ENCODE results near the gene KRT85. TPM values are rescaled to one million over a fixed set of nuclear protein-coding genes. Genes with fewer than 3 reads are reported as not detected.

KRT85 gene
- total and polyA plus RNA-seq, 7 experiments from 2014 or later, result not detected

- no peak overlapping the region for H3K4me3 ChIP-seq (ENCODE audit: low read length)
- H3K4me1 ChIP-seq (ENCODE audit: control insufficient read depth in 2 of 2, insufficient read depth in 2 of 2, low read length in 2 of 2), result peaks cover 21 to 26% of the 10 kb centered on the region in 2 donors
- no peaks in the 10 kb centered on the region for H3K36me3 ChIP-seq (ENCODE audit: control insufficient read depth in 2 of 3, insufficient read depth in 3 of 3, low read length in 3 of 3)
- peaks cover 0 to 22% (median 4%) of the 10 kb centered on the region in 5 donors for H3K27me3 Mint-ChIP-seq
- H3K36me3 Mint-ChIP-seq, result no peaks in the 10 kb centered on the region
- ChIA-PET POLR2A (no interaction called here), CTCF (no interaction called here)
- H3K4me1 Mint-ChIP-seq, result peaks cover 8 to 41% (median 34%) of the 10 kb centered on the region in 7 donors
- no peak for DNase-seq
- no peak overlapping the region for H3K27ac Mint-ChIP-seq
- no peaks in the 10 kb centered on the region for H3K9me3 ChIP-seq (ENCODE audit: control insufficient read depth in 2 of 3, low read length in 3 of 3)
- H3K9me3 Mint-ChIP-seq, result peaks cover 0 to 3% (median 0%) of the 10 kb centered on the region in 11 donors
- no peak overlapping the region for H3K27ac ChIP-seq (ENCODE audit: low read depth, low read length)
- ATAC-seq, result no peak
- H3K4me3 Mint-ChIP-seq, result no peak overlapping the region
- H3K27me3 ChIP-seq (ENCODE audit: control insufficient read depth in 2 of 2, insufficient read depth in 2 of 2, low read length in 2 of 2), result no peaks in the 10 kb centered on the region
- intact Hi-C loops (cut with micrococcal nuclease), result no loop called here
Observed at GRCh38 chr12:52353766-52354165, 13.5 kb downstream of the KRT85 start.

- H3K4me3 ChIP-seq (ENCODE audit: low read length), result no peak overlapping the region
- H3K4me3 Mint-ChIP-seq, result peak overlapping the region in 2 of 10 donors; percentile 7 to 8
- ATAC-seq (no peak), DNase-seq (no peak)
- peaks cover 3 to 33% (median 28%) of the 10 kb centered on the region in 7 donors for H3K4me1 Mint-ChIP-seq
- H3K27ac Mint-ChIP-seq, result peak overlapping the region in 1 of 9 donors; percentile 8
- POLR2A ChIA-PET, result no interaction called here
- no peaks in the 10 kb centered on the region for H3K9me3 ChIP-seq (ENCODE audit: control insufficient read depth in 2 of 3, low read length in 3 of 3)
- peaks cover 0 to 23% (median 4%) of the 10 kb centered on the region in 5 donors for H3K27me3 Mint-ChIP-seq
- intact Hi-C loops (cut with micrococcal nuclease), result no loop called here
- CTCF ChIA-PET, result interaction anchor here (1.1 kb wide), 1 partner anchor 527 kb away, joined by 4 read pairs; no protein-coding TSS in a partner anchor
- H3K27me3 ChIP-seq (ENCODE audit: control insufficient read depth in 2 of 2, insufficient read depth in 2 of 2, low read length in 2 of 2), result no peaks in the 10 kb centered on the region
- no peak overlapping the region for H3K27ac ChIP-seq (ENCODE audit: low read depth, low read length)
- peaks cover 13 to 19% of the 10 kb centered on the region in 2 donors for H3K4me1 ChIP-seq (ENCODE audit: control insufficient read depth in 2 of 2, insufficient read depth in 2 of 2, low read length in 2 of 2)
- no peaks in the 10 kb centered on the region for H3K36me3 Mint-ChIP-seq
- H3K9me3 Mint-ChIP-seq, result peaks cover 0 to 3% (median 0%) of the 10 kb centered on the region in 11 donors
- no peaks in the 10 kb centered on the region for H3K36me3 ChIP-seq (ENCODE audit: control insufficient read depth in 2 of 3, insufficient read depth in 3 of 3, low read length in 3 of 3)
Observed at GRCh38 chr12:52352951-52353350, 14.3 kb downstream of the KRT85 start.

DNA sequence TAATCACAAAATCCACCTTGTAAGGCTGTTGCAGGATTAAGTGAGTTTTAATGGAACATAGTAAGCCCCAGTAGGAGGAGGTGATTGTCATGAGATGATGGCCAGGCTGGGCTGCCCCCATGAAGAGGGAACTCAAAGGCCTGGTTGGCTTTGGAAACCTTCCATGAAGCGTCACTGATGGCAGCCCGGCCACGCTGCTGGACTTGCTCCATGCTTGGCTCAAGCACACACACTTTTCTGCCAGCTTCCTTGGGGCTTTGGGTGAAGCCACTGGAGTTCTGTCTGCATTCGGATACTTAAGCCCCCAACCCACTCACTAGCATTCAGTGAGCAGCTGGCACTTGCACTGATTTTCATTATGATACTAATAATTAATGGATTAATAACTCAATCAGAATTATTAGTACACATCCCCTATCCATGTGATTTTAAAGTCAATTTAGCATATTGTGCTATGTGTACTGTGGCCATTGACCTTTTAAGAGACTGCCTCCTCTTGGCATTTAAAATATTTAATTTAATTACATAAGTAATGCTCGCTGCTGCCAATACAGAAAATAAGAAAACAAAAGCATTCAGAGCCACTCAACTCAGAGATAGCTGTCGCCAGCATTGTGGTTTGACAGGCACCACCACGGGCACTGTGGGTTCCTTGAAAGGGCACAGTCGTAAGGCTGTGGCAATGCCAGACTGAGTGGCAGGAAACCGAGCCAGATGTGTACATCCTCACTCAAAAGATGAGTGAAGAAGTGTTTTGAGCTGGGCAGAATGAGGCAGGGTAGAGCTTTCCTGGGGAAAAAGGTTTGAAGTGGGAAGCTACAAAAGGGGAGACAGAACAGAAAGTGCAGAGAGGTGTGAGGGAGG, 15.9 kb downstream of the KRT85 start:
- no peak overlapping the region for H3K4me3 ChIP-seq (ENCODE audit: low read length)
- ATAC-seq (peak; percentile 97), DNase-seq (peak in 8 of 9 donors; percentile 31 to 87 (median 74))
- H3K27me3 Mint-ChIP-seq, result peaks cover 0 to 22% (median 4%) of the 10 kb centered on the region in 5 donors
- H3K27ac ChIP-seq (ENCODE audit: low read depth, low read length), result no peak overlapping the region
- peak overlapping the region in 8 of 10 donors; percentile 11 to 62 (median 46) for H3K4me3 Mint-ChIP-seq
- H3K9me3 ChIP-seq (ENCODE audit: control insufficient read depth in 2 of 3, low read length in 3 of 3), result no peaks in the 10 kb centered on the region
- intact Hi-C loops (cut with micrococcal nuclease), result loop anchor here in 1 of 2 donors (1.0 kb wide), 1 partner anchor 24 kb away; no protein-coding TSS in a partner anchor
- CTCF ChIA-PET, result interaction anchor here (0.6 to 1.5 kb wide), 9 partner anchors 11 to 629 kb away, joined by 3 to 5 read pairs (median 3); no protein-coding TSS in a partner anchor
- peak overlapping the region in 7 of 9 donors; percentile 2 to 78 (median 27) for H3K27ac Mint-ChIP-seq
- no peaks in the 10 kb centered on the region for H3K36me3 ChIP-seq (ENCODE audit: control insufficient read depth in 2 of 3, insufficient read depth in 3 of 3, low read length in 3 of 3)
- POLR2A ChIA-PET, result interaction anchor here (1.9 kb wide), 1 partner anchor 10 kb away, joined by 4 read pairs; no protein-coding TSS in a partner anchor
- peaks cover 13 to 19% of the 10 kb centered on the region in 2 donors for H3K4me1 ChIP-seq (ENCODE audit: control insufficient read depth in 2 of 2, insufficient read depth in 2 of 2, low read length in 2 of 2)
- no peaks in the 10 kb centered on the region for H3K36me3 Mint-ChIP-seq
- peaks cover 0 to 3% (median 0%) of the 10 kb centered on the region in 11 donors for H3K9me3 Mint-ChIP-seq
- H3K27me3 ChIP-seq (ENCODE audit: control insufficient read depth in 2 of 2, insufficient read depth in 2 of 2, low read length in 2 of 2), result no peaks in the 10 kb centered on the region
- peaks cover 3 to 28% (median 26%) of the 10 kb centered on the region in 7 donors for H3K4me1 Mint-ChIP-seq

- DNase-seq (no peak), ATAC-seq (no peak)
- peaks cover 3 to 28% (median 26%) of the 10 kb centered on the region in 7 donors for H3K4me1 Mint-ChIP-seq
- peaks cover 13 to 19% of the 10 kb centered on the region in 2 donors for H3K4me1 ChIP-seq (ENCODE audit: control insufficient read depth in 2 of 2, insufficient read depth in 2 of 2, low read length in 2 of 2)
- ChIA-PET POLR2A (interaction anchor here (1.9 kb wide), 1 partner anchor 11 kb away, joined by 4 read pairs; no protein-coding TSS in a partner anchor), CTCF (interaction anchor here (0.6 to 1.5 kb wide), 4 partner anchors 13 to 325 kb away, joined by 3 to 5 read pairs (median 4); no protein-coding TSS in a partner anchor)
- no peaks in the 10 kb centered on the region for H3K36me3 ChIP-seq (ENCODE audit: control insufficient read depth in 2 of 3, insufficient read depth in 3 of 3, low read length in 3 of 3)
- no peaks in the 10 kb centered on the region for H3K9me3 ChIP-seq (ENCODE audit: control insufficient read depth in 2 of 3, low read length in 3 of 3)
- intact Hi-C loops (cut with micrococcal nuclease), result loop anchor here in 1 of 2 donors (1.0 kb wide), 1 partner anchor 23 kb away; no protein-coding TSS in a partner anchor
- no peaks in the 10 kb centered on the region for H3K36me3 Mint-ChIP-seq
- no peak overlapping the region for H3K27ac Mint-ChIP-seq
- no peaks in the 10 kb centered on the region for H3K27me3 ChIP-seq (ENCODE audit: control insufficient read depth in 2 of 2, insufficient read depth in 2 of 2, low read length in 2 of 2)
- no peak overlapping the region for H3K4me3 ChIP-seq (ENCODE audit: low read length)
- H3K27me3 Mint-ChIP-seq, result peaks cover 0 to 22% (median 4%) of the 10 kb centered on the region in 5 donors
- no peak overlapping the region for H3K27ac ChIP-seq (ENCODE audit: low read depth, low read length)
- peaks cover 0 to 3% (median 0%) of the 10 kb centered on the region in 11 donors for H3K9me3 Mint-ChIP-seq
- H3K4me3 Mint-ChIP-seq, result peak overlapping the region in 3 of 10 donors; percentile 20 to 35 (median 26)
Observed at GRCh38 chr12:52350786-52351185, 16.5 kb downstream of the KRT85 start.

DNA sequence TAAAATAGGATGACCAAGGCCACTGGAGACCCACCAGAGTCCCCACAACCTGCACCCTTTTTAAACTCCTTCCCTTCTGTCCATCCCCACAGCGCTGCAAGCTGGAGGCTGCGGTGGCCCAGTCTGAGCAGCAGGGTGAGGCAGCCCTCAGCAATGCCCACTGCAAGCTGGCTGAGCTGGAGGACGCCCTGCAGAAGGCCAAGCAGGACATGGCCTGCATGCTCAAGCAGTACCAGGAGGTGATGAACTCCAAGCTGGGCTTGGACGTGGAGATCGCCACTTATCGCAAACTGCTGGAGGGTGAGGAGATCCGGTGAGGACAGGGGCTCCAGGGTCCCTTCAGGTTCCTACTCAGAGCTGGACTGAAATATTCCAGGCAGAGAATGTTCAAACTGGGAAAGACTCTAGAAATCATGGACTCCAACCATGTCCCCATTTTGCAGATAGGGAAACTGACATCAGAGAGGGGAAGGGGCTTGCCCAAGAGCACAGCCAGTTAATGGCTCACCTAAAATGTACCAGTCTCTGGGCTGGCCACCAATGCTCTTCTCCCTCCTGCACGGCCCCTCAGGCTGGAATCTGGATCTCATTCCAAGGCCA, 17.2 kb downstream of the KRT85 start:
- Mint-ChIP-seq H3K4me3 (no peak overlapping the region), H3K36me3 (no peaks in the 10 kb centered on the region), H3K9me3 (peaks cover 0 to 3% (median 0%) of the 10 kb centered on the region in 11 donors), H3K27me3 (peaks cover 0 to 26% (median 4%) of the 10 kb centered on the region in 5 donors), H3K27ac (no peak overlapping the region), H3K4me1 (peaks cover 3 to 28% (median 26%) of the 10 kb centered on the region in 7 donors)
- H3K27ac ChIP-seq (ENCODE audit: low read depth, low read length), result no peak overlapping the region
- H3K9me3 ChIP-seq (ENCODE audit: control insufficient read depth in 2 of 3, low read length in 3 of 3), result no peaks in the 10 kb centered on the region
- ChIA-PET POLR2A (interaction anchor here (0.7 to 1.9 kb wide), 2 partner anchors 12 to 1866 kb away, joined by 3 to 4 read pairs; no protein-coding TSS in a partner anchor), CTCF (interaction anchor here (0.6 to 1.5 kb wide), 2 partner anchors 325 to 517 kb away, joined by 3 to 5 read pairs; no protein-coding TSS in a partner anchor)
- H3K4me1 ChIP-seq (ENCODE audit: control insufficient read depth in 2 of 2, insufficient read depth in 2 of 2, low read length in 2 of 2), result peaks cover 13 to 19% of the 10 kb centered on the region in 2 donors
- intact Hi-C loops (cut with micrococcal nuclease), result no loop called here
- ATAC-seq (no peak), DNase-seq (no peak)
- no peak overlapping the region for H3K4me3 ChIP-seq (ENCODE audit: low read length)
- no peaks in the 10 kb centered on the region for H3K27me3 ChIP-seq (ENCODE audit: control insufficient read depth in 2 of 2, insufficient read depth in 2 of 2, low read length in 2 of 2)
- H3K36me3 ChIP-seq (ENCODE audit: control insufficient read depth in 2 of 3, insufficient read depth in 3 of 3, low read length in 3 of 3), result no peaks in the 10 kb centered on the region

DNA sequence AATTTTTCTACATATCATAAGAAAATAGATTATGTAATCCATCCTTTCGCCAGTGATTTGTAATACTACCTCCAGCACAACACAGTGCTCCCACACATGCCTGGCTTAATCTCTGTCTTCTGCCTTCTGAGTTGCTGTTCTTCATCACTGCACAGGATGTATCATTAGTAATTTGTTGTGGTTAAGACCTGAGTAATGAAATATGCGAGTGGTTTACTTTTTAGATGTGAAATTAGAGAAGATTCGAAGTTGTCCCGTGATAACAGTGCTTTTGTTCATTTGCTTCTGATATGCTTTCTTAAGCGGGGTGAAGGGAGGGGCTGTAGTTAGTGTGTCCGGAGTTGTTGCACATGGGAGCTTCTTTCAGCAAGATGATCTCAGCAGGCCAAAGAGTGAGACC, 18.1 kb downstream of the KRT85 start:
- CTCF ChIA-PET, result interaction anchor here (0.6 to 0.7 kb wide), 2 partner anchors 95 to 518 kb away, joined by 3 to 4 read pairs; no protein-coding TSS in a partner anchor
- Mint-ChIP-seq H3K4me1 (peaks cover 3 to 28% (median 26%) of the 10 kb centered on the region in 7 donors), H3K27me3 (peaks cover 0 to 26% (median 4%) of the 10 kb centered on the region in 5 donors), H3K9me3 (peaks cover 0 to 3% (median 0%) of the 10 kb centered on the region in 11 donors), H3K27ac (no peak overlapping the region), H3K36me3 (no peaks in the 10 kb centered on the region), H3K4me3 (no peak overlapping the region)
- POLR2A ChIA-PET, result interaction anchor here (0.7 kb wide), 1 partner anchor 1867 kb away, joined by 3 read pairs; no protein-coding TSS in a partner anchor
- no peak for ATAC-seq
- intact Hi-C loops (cut with micrococcal nuclease), result no loop called here
- H3K36me3 ChIP-seq (ENCODE audit: control insufficient read depth in 2 of 3, insufficient read depth in 3 of 3, low read length in 3 of 3), result no peaks in the 10 kb centered on the region
- no peak overlapping the region for H3K27ac ChIP-seq (ENCODE audit: low read depth, low read length)
- H3K27me3 ChIP-seq (ENCODE audit: control insufficient read depth in 2 of 2, insufficient read depth in 2 of 2, low read length in 2 of 2), result no peaks in the 10 kb centered on the region
- H3K4me3 ChIP-seq (ENCODE audit: low read length), result no peak overlapping the region
- no peaks in the 10 kb centered on the region for H3K9me3 ChIP-seq (ENCODE audit: control insufficient read depth in 2 of 3, low read length in 3 of 3)
- H3K4me1 ChIP-seq (ENCODE audit: control insufficient read depth in 2 of 2, insufficient read depth in 2 of 2, low read length in 2 of 2), result peaks cover 13 to 19% of the 10 kb centered on the region in 2 donors
- DNase-seq, result no peak
